ENCODE data around the gene KRTAP5-3. TPM values are rescaled to one million over a fixed set of nuclear protein-coding genes. Genes with fewer than 3 reads are reported as not detected.
A peak's percentile ranks its signal among the peaks of the same experiment; 100 is the strongest.

KRTAP5-3 gene
- total RNA-seq, 1 donor, result not detected

GRCh38 chr11:1574238-1574932 lies 33.9 kb downstream of the KRTAP5-3 start:
- no peak overlapping the region for H3K4me3 ChIP-seq (ENCODE audit: low read depth, low read length)
- peak; percentile 64 for TF ChIP-seq CTCF (IDR thresholded peaks at IDR 0.05; ENCODE audit: insufficient read depth, low read depth, low read length)
- peak; percentile 39 for DNase-seq (ENCODE audit: low read depth)

- no peak overlapping the region for H3K4me3 ChIP-seq (ENCODE audit: low read depth, low read length)
- DNase-seq (ENCODE audit: low read depth), result no peak
- no peak for TF ChIP-seq CTCF (IDR thresholded peaks at IDR 0.05; ENCODE audit: insufficient read depth, low read depth, low read length)
These were observed 34.4 kb downstream of the KRTAP5-3 start for GRCh38 chr11:1573903-1574237.

GRCh38 chr11:1573077-1573902 lies 35.0 kb downstream of the KRTAP5-3 start:
- DNase-seq (ENCODE audit: low read depth), result no peak
- no peak overlapping the region for H3K4me3 ChIP-seq (ENCODE audit: low read depth, low read length)

GRCh38 chr11:1572197-1573076 lies 35.8 kb downstream of the KRTAP5-3 start, which contains the start of gene DUSP8:
Gene DUSP8 (minus strand): TSS chr11:1572271. CDS start chr11:1565826, 6,445 bp downstream.
- peak; percentile 86 for DNase-seq (ENCODE audit: low read depth)
- H3K4me3 ChIP-seq (ENCODE audit: low read depth, low read length), result peak within 1 kb of the TSS; percentile 60
- no peak for TF ChIP-seq CTCF (IDR thresholded peaks at IDR 0.05; ENCODE audit: insufficient read depth, low read depth, low read length)

More at GRCh38 chr11:1573077-1573902, 35.0 kb downstream of the KRTAP5-3 start:
- TF ChIP-seq CTCF (IDR thresholded peaks at IDR 0.05; ENCODE audit: insufficient read depth, low read depth, low read length), result no peak

DNA sequence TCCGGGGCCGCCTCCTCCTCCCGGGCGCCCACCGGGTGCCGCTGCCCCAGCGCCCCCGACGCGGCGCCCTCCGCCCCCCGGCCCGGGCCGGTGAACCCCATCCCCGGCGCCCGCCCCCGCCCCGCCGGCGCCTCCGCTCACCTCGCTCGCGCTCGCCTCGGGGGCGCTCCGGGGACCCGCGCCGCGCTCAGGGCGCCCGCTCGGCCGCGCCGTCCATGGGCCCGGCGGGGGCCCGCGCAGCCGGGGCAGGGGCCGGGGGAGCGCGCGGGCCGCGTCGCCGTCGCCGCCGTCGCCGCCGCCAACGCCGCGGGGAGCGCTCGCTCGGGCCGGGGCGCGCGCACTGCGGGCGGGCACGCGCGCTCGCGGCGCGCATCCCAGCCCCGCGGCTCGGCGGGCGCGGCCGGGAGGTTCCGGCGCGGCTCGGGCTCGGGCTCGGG lies 36.5 kb downstream of the KRTAP5-3 start:
- no peak for DNase-seq (ENCODE audit: low read depth)
- peak overlapping the region; percentile 60 for H3K4me3 ChIP-seq (ENCODE audit: low read depth, low read length)
- no peak for TF ChIP-seq CTCF (IDR thresholded peaks at IDR 0.05; ENCODE audit: insufficient read depth, low read depth, low read length)
